ENCODE results near the gene RNPEP.
"Not testable (repeated sequence)": the region's sequence is repeated elsewhere in the genome, so short reads cannot be mapped to it uniquely, and the experiment has no call there.

The RNPEP gene

GRCh38 chr1:202011994-202012393 is 29.5 kb downstream of the RNPEP start:
- DNase-seq = no peak

DNA sequence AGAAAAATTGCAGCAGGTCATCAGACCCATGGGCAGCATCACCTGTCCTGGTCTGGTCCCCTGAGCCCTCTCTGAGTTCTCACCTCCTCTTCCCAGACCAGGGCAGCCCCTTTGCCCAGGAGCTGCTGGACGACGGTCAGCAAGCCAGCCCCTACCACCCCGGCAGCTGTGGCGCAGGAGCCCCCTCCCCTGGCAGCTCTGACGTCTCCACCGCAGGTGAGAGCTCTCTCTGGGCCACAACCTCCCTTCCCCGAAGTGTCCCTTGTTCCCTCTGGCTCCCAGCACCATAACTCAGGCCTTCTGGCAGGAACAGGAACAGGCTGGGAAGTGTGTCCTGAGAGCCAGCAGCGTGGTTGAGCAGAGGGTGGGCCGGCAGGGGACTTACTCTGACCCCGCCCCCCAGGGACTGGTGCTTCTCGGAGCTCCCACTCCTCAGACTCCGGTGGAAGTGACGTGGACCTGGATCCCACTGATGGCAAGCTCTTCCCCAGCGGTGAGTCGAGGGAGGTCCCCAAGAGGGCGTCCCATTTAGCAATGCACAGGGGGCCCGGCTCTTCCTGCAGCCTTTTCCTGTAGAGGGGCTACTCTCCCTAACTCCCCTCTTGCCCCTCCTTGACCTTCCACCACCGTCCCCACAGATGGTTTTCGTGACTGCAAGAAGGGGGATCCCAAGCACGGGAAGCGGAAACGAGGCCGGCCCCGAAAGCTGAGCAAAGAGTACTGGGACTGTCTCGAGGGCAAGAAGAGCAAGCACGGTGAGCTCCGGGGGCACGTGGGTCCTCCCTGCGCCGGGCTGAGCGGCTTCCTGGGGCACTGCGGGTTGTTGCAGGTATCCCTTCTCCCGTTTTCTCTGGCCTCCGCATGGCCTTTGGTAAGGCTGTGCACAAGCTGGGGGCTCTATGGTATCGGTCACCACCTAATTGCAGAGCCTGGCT is 30.4 kb downstream of the RNPEP start:
- DNase-seq = no peak

- DNase-seq = no peak
These were observed 31.2 kb downstream of the RNPEP start for GRCh38 chr1:202013603-202014002.

DNA sequence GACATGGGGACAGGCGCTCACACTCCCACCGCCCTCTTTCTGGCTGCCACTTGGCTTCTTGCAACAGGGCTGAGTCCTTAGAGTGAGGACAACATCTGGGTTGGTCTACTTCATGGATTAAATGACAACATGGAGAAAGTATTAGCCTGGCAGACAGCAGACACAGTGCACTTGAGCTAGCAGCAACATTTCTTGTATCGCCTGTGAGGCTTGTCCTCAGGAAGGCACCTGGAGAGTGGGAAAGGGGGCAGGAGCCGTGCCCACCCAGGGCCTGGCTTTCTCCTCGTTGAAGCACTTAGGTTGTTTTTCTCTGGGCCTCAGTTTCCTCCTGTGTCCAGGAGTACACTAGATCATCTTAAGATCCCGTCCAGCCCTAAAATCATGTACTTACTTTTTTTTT is 31.6 kb downstream of the RNPEP start:
- DNase-seq = no peak

DNA sequence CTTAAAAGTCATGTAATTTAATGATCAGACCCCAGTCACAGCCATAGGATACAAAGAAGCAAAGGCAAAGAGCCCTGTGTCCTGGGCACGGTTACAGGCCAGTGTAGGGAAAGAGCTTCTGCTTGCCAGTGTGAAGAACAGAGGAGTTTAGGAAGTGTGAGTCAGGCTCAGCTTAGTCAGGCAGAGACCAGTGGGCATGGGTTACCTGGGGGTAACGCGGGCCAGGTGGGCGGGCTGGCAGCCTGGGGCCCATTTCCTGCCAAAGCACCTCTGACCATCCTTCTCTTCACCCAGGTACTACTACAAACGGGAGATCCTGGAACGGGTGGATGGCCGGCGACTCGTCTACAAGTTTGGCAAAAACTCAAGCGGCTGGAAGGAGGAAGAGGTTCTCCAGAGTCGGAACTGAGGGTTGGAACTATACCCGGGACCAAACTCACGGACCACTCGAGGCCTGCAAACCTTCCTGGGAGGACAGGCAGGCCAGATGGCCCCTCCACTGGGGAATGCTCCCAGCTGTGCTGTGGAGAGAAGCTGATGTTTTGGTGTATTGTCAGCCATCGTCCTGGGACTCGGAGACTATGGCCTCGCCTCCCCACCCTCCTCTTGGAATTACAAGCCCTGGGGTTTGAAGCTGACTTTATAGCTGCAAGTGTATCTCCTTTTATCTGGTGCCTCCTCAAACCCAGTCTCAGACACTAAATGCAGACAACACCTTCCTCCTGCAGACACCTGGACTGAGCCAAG is 32.6 kb downstream of the RNPEP start:
- DNase-seq = no peak

- DNase-seq = no peak
These were observed 33.2 kb downstream of the RNPEP start for GRCh38 chr1:202015662-202015937.

- DNase-seq = no peak
These were observed 33.8 kb downstream of the RNPEP start for GRCh38 chr1:202016022-202016810.

GRCh38 chr1:202016811-202017748 is 34.6 kb downstream of the RNPEP start:
- DNase-seq = no peak

DNA sequence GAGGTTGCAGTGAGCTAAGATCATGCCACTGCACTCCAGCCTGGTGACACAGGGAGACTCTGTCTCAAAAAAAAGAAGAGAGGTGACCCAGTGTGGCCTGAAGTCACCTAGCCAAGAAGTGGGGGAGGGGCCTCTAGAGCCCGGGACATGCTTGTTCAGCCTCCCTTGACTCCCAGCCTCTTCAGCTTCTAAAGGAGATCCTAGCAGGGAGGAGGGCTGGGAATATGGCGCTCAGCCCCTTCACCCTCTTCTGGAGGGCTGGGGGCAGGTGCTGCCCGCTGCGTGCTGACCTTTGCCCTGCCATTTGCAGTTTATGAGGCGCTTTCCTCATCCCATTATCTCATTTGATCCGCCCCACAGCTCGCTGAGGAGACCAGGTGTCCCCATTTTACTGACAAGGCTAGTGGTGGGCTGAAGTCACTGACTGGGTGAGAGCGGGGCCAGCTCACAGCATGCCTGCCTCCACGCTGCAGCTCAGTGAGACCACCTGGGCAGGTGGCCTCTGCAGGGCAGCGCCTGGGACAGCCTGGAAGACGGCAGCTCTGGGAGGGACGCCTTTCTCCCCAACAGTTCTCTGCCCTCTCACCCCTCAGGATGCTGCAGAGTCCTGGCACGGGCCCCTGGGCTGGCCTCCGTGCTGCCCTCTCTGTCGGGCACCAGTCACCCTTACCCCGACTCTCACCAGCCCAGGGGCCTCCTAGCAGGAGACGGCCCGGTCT is 35.5 kb downstream of the RNPEP start:
- no peak for DNase-seq

GRCh38 chr1:202018468-202019234 is 36.2 kb downstream of the RNPEP start:
- no peak for DNase-seq

GRCh38 chr1:202019235-202019558 is 36.7 kb downstream of the RNPEP start:
- DNase-seq = not testable (repeated sequence)

DNA sequence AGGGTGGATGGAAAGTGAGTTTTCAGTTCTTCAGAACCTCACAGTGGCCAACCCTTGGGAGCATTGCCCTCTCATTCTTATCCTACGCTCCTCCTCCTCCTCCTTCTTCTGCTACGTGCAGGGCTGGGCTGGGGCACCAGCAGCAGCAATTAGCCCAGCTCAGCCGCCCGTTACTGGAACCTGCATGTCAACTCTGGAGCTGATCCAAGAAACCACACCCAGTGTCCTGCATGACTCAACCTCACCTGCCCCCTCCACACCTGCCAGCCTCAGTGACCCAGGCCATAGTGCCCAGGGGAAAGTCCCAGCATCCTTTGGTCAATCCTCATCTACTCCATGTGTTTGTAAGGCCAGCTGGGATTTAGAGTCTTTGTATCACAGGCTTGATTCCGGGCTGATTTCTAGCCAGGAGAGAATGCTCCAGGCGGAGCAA is 40.6 kb downstream of the RNPEP start:
- DNase-seq = no peak

- no peak for DNase-seq
These were observed 46.8 kb downstream of the RNPEP start for GRCh38 chr1:202029171-202029665.

- DNase-seq = no peak
These were observed 47.3 kb downstream of the RNPEP start for GRCh38 chr1:202029727-202030126.

- DNase-seq = no peak
These were observed 49.3 kb downstream of the RNPEP start for GRCh38 chr1:202031796-202032195.

- no peak for DNase-seq
These were observed 51.8 kb downstream of the RNPEP start for GRCh38 chr1:202034149-202034682.

DNA sequence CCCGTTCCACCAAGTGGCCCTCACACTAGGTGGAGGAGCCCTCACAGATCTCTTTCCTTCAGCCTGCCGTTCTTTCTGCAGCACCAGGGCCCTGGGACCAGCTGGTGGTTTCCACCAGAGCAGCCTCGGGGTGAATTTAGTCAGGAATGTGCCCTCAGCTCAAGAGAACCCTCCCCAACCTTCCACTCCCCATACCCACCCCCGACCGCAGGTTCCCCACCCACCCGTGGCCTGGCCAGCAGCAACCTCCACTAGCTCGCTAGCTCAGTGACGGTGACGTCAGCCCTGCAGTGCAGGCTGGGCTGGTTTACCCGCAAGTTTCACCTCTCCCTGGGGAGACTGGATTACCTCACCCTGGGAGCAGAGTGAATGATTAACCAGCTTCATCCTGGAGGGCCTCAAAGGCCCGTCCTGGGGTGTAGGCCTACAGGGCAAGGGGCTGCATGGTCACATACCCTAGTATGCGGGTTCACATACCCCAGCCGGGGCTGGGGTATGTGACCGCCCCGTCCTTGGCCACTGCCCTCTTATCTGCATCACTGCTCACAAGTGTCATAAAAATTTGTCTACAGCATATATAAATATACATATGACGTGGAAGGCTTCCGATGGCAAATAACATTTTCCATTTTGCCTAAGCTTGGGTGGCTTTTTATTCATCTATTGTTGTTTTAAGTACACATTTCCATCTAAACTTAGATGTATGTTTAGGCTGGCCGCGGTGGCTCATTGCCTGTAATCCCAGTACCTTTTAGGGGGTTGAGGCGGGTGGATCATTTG is 52.4 kb downstream of the RNPEP start:
- DNase-seq = no peak

DNA sequence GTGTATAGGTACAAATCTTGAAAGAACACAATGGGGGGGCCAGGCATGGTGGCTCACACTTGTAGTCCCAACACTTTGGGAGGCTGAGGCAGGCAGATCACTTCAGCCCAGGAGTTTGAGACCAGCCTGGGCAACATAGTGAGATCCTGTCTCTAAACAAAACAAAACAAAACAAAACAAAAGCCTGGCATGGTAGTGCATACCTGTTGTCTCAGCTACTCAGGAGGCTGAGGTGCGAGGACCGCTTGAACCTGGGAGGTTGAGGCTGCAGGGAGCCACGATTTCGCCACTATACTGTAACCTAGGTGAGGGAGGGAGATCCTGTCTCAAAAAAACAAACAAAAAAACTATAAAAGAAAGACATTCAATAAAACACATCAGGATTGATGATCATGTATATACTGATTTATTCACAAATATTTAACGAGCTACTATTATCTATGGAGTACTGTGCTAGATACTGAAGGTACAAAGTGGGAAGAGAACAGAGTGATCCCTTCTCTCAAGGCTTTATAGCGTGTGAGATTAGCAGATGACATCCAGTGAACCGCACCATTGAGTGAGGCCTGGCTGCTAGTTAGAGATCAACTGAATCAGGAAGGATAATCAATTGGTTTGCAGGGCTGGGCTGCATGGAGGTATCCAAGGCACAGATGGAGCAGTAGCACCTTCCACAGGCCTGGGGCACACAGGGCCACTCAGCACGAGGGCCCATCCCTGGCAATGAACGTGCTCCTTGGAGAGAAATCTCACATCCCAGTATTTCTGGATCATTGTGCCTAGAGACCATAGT is 54.3 kb downstream of the RNPEP start:
- no peak for DNase-seq

All from inflammatory macrophage treated with lipopolysaccharide for 1 hour (primary cell).